Epithelial cell of prostate (primary cell): ENCODE measurements around the gene SLC10A4.
"Not testable (repeated sequence)": the region's sequence is repeated elsewhere in the genome, so short reads cannot be mapped to it uniquely, and the experiment has no call there.

Experiments used
- DNase-seq: peaks from one replicate; pipeline ENCODE4 v3.0.0-alpha.2; 2011; ENCODE audit warnings: low read depth, low spot score
- H3K27ac ChIP-seq: fragments of 450-650 bp; 2 replicates; pipeline ENCODE4 v1.5.1; 2017; ENCODE audit warnings: mild to moderate bottlenecking

The SLC10A4 gene, protein sequence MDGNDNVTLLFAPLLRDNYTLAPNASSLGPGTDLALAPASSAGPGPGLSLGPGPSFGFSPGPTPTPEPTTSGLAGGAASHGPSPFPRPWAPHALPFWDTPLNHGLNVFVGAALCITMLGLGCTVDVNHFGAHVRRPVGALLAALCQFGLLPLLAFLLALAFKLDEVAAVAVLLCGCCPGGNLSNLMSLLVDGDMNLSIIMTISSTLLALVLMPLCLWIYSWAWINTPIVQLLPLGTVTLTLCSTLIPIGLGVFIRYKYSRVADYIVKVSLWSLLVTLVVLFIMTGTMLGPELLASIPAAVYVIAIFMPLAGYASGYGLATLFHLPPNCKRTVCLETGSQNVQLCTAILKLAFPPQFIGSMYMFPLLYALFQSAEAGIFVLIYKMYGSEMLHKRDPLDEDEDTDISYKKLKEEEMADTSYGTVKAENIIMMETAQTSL

DNA sequence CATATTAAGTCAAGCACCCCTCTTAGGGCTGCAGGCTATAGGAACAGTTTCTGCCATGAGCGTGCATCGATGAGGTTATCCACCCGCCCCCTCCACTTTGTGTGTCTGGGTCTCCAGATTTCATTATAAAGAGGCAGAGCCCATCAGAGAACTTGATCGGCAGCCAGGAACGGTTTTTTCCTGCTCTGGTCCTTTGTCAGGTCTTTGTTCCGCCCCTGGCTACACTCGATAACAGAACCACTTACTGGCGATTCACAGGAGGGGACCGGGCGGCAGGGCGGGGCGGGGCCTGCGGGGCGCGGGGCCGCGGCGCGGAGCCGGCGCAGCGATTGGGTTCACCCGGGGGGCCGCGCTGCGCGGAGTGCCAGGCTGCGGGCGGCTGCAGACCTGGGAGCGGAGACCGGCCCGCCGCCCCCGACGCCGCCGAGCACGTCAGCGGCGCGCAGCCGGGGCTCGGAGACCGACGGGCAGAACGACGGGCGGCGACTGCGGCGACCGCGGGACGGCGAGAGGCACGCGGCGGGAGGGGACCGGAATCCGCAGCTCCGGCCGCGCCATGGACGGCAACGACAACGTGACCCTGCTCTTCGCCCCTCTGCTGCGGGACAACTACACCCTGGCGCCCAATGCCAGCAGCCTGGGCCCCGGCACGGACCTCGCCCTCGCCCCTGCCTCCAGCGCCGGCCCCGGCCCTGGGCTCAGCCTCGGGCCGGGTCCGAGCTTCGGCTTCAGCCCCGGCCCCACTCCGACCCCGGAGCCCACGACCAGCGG lies at the start of gene SLC10A4:
TSS of gene SLC10A4 (plus strand) at position 338 of the 771 bp plus-strand sequence. CDS start at position 557, 219 bp downstream.
- no peak within 1 kb of the TSS for H3K27ac ChIP-seq
- DNase-seq = no peak

DNA sequence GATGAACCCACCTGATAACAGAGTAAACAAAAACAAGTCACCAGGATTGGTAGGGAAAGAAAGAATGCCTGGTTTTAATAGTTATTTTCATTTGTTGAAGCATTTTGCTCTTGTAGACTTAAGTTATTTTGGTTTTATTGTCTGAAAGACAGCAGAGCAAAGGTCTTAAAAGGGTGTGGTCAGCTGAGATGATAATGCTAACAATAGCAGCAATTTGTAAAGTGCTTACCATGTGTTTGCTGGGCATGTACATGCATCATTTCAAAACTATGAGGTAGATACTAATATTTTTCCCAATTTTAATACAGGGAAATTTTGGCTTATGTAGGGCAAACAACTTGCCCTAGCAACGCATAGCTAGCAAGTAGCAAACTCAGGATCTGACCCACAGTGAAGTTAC lies 46.8 kb upstream of the SLC10A4 start:
- no peak for DNase-seq
- H3K27ac ChIP-seq = no peak overlapping the region

DNA sequence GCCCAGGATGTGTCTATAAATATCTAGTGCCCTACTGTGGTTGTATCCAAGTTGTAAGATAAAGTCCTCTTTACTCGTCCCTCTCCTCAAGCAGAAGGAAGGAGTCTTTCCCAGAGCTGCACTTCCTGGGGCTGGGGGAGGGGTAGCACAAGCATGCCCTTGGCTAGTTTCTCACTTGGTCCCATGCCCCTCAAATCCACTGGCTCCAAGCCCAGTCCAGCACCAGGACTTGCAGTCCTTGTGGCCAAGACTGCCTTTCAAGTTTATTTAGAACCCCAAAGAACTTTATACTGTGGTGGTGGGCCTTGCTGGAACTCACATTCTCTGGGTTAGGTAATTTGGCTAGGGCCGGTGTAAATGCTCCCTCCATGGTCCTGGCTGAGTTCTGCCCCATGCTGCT lies 43.2 kb upstream of the SLC10A4 start:
- DNase-seq = no peak

DNA sequence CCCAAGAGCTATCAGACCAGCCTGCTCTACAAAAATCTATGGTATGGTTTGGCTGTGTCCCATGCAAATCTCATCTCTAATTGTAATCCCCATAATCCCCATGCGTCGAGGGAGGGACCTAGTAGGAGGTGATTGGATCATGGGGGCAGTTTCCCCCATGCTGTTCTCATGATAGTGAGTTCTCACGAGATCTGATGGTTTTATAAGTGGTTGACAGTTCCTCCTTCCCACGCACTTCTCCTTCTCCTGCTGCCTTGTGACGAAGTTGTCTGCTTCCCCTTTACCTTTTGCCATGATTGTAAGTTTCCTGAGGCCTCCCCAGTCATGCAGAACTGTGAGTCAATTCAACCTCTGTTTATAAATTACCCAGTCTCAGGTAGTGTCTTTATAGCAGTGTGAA lies 42.2 kb upstream of the SLC10A4 start:
- DNase-seq, H3K27ac ChIP-seq: not testable (repeated sequence)

More for the DNA sequence above, 43.2 kb upstream of the SLC10A4 start:
- no peak overlapping the region for H3K27ac ChIP-seq

DNA sequence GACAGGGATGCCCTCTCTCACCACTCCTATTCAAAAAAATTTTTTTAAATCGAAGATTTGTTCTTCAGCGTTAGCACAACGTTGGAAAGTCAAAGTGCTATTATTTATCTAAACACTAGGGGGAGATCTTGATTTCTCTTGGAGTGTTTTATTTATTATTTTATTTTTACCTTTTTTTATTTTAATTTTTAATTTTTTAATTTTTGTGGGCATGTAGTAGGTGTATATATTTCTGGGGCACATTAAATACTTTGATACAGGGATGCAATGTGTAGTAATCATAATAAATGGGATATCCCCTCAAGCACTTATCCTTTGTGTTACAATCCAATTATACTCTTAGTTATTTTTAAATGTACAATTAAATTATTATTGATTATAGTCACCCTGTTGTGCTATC lies 37.4 kb upstream of the SLC10A4 start:
- no peak overlapping the region for H3K27ac ChIP-seq
- no peak for DNase-seq

DNA sequence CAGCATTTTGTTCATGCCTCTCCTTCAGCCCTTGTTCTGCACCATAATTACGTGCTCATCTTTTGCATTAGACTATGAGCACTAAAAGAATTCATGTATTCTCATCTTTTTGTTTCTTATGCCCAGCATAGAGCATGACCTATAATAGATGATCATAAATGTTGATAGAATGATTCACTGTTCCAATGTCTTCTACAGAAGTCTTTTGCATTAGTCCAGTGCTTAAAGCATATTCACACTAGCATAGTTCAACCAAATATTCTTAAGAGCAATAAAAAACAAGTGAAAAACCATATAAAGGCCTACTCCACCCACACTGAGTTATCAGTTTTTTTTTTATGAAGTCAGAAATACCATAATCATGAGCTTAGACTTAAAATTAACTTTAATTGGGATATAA lies 36.5 kb upstream of the SLC10A4 start:
- no peak overlapping the region for H3K27ac ChIP-seq
- DNase-seq = no peak

DNA sequence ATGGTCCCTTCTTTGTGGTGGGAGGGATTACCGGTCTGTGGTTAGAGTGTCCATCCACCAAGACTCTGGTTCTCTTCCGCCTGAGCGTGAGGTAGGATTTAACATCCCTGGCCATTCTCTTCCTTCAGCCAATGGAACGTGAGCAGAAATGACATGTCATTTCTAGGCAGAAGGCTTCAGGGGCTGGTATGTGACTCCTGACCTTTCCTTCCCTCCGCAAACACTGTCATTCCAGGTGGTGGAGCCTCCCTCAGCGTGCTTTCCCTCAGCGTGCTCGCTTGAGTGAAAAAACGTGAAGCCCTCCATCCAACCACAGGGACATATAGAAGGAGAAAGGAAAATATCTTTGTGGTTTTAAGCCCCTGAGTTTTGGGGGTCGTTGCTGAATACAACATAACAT lies 34.0 kb upstream of the SLC10A4 start:
- no peak for DNase-seq
- no peak overlapping the region for H3K27ac ChIP-seq

DNA sequence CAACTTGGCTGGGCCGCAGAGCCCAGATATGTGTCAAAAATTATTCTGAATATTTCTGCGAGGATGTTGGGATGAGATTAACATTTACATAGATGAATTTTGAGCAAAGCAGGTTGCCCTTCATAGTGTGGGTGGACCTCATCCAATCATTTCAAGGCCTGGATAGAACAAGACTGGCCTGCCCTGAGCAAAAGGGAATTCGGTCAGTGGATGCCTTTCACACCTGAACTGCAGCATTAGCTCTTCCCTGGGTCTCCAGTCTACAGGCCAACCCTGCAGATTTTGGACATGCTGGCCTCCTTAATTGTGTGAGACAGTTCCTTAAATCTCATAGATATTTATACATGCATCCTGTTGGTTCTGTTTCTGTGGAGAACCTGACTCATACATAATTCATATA lies 32.4 kb upstream of the SLC10A4 start:
- H3K27ac ChIP-seq = no peak overlapping the region
- DNase-seq = no peak

DNA sequence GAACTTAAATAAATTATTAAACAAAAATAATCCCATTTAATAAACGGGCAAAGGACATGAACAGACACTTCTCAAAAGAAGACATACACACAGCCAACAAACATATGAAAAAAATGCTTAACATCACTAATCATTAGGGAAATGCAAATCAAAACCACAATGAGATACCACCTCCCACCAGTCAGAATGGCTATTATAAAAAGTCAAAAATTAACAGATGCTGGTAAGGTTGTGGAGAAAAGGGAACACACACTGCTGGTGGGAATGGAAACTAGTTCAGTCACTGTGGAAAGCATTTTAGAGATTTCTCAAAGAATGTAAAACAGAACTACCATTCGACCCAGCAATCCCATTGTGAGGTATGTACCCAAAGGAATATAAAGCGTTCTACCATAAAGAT lies 31.5 kb upstream of the SLC10A4 start:
- not testable (repeated sequence) for H3K27ac ChIP-seq, DNase-seq

DNA sequence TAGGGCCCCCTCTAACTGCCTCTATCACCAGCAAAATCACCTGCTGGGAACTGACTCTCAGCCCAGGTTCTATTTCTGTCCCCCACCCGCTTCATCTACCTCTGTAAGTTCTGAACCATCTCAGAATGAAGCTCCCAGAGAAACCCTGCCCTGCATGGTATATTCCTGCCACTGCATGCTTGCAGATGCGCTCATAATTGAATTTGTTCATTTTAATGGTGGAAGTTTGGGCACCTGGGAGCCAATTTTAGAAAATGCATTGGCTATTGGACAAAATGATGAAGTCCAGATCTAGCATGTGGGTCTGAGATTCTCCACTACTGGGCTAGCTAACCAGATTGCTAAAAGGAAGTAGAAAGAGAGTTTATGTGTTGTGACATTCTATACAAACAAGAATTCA lies 28.6 kb upstream of the SLC10A4 start:
- H3K27ac ChIP-seq = no peak overlapping the region
- no peak for DNase-seq

DNA sequence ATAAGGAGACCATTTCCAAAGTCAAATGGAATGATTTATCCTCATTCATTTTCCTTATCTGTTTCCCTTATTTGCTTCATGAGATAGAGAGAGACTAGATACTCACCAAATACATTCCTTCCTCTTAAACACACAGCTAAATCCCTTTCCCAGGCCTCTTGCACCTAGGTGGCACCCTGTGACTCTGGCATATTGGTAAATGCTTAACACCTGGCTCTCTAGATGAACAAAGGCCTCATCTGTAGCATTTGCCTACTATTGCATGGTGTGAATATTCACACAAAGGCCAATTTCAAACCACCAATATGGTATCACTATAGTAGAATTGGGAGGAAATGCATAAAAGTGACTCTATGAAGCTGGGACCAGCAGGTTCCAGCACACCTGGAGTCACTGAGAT lies 22.1 kb upstream of the SLC10A4 start:
- no peak overlapping the region for H3K27ac ChIP-seq
- no peak for DNase-seq

DNA sequence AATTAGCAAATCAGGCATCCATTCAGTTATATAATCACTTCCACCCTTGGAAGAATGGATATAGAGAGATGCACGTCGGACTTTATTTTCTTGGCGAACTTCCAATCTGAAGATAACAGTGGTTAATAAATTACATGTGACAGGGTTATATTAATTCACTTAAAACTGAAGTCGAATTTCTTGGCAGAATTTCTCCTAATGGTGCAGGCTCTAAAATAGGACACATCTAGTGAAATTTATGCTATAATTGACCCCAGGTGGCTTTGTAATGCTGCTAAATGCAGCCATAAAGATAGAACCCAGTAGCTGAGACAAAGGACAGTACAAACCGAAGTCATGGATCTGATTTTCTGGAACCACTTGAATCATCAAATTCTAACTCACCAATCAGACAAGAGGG lies 20.8 kb upstream of the SLC10A4 start:
- no peak for DNase-seq
- no peak overlapping the region for H3K27ac ChIP-seq

DNA sequence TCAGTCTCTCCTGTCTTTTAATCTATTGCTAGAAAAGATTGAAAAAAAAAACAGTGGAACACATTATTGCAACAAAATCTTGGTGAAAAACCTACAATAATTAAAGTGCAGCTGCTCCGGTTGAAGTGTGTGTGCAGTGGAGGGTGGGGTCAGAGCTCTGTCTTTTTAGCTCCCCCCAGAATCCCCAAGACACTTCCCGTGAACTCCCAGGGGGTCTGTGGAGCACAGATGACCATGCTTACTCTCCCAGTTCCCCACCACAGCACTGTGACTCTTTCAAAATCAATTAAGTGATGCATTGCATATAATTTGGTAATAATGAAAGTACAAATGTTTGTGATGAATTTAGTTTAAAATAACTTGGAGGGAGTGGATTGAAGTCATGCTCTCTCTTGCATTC lies 15.7 kb upstream of the SLC10A4 start:
- no peak overlapping the region for H3K27ac ChIP-seq

DNA sequence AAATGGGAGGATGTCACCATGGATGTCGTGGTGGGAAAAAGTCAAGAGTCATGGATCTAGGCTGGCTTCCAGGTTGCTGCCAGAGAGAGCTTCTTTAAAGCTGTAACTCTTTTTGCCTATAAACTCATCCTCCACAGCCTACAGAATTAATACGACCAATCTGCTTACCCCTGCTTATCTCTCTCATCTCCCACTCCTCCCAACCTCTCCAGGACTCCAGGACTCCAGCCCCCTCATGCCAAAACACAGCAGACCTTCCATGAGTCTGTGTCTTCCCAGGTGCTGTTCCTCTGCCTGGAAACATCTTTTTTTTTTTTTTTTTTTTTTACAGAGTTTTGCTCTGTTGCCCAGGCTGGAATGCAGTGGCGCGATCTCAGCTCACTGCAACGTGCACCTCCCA lies 15.3 kb upstream of the SLC10A4 start:
- DNase-seq = no peak
- no peak overlapping the region for H3K27ac ChIP-seq

More for the DNA sequence above, 15.7 kb upstream of the SLC10A4 start:
- DNase-seq = no peak

DNA sequence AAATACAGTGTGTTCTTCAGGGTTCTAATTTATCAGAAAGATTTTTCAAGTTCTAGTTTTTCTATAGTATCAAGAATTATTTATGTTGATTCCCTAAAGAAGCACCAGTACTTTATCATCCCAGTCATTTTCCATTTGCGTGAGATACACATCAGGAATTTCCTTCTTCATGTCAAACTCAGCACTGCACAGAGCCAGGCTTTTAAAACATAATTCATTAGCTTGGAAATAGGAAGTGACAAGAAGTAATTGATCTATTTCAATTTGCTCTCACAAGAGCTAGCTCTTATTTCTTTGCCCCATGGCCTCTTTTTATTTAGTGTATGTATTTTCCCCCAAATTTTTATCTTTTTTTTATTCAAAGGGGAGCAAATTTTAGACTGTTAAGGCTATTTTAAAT lies 13.0 kb upstream of the SLC10A4 start:
- no peak overlapping the region for H3K27ac ChIP-seq
- DNase-seq = no peak

DNA sequence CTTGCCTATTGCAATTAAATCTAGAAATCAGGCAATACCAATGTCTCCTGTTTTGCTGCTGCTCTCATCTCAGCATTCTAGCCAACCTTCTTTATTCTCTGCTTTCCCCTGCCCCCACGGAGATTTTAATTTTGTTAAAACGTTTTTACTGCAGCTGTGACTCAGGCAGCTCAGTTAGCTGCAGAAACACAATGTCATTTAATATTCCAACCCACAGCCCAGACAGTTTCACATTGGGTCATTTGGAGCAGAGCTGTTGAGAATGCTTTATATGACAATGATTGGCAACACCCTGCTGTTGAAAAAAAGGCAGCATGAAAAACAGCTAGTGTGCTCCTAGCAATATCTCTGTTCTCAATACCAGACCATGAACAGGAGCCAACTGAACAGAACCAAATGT lies 12.6 kb upstream of the SLC10A4 start:
- no peak overlapping the region for H3K27ac ChIP-seq
- DNase-seq = no peak

DNA sequence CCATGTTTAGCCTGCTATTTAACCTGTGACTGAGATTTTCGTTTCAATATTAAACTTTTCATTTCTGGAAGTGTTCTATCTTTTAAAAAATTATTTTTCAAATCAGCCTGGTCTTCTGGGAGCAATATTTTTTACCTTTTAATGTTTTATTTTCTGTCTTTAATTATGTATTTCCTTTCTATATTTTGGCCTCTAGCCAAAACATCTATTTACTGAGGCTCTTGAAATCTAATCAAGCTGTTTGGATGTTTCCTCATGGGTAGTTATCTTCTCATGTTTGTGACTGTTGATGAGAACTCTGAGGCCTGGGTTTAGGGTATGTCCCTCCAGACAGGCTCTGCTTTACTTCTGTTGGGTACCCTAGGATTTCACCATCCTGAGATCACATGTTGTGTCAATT lies 10.3 kb upstream of the SLC10A4 start:
- no peak overlapping the region for H3K27ac ChIP-seq
- DNase-seq = no peak

DNA sequence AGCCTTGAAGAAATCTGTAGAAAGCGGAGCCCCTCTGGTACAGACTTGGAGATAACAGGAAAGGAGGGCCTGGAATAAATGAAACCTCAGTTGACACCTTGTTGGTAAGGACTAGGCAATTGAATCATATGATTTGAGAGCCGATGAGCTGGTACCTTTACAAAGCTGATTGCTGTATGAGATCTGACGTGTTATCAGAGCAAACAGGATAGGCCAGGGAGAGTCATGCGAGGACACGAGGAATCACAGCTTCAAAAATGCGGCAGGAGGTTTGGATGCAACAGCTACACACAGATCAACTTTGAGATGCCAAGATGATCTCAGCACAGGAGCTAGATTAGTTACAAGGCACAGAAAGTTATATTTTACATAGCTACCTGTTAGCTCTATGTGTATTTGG lies 7.4 kb upstream of the SLC10A4 start:
- no peak overlapping the region for H3K27ac ChIP-seq
- DNase-seq = no peak

DNA sequence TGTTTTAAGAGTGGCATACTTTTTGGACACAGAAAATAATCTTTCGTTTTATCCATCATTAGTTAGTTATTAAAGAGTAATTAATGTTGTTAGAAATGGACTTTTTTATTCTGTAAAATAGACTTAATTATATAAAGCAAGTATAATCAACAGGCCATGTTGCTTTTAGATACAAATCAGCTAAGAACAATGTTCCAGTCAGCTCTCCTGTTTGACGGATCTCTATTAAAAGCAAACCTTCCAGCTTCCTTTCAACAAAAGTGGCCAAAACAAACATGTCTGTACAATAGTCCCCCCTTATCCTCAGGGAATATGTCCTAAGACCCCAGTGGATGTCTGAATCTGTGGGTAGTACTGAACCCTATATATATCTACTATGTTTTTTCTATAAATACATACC lies 4.9 kb upstream of the SLC10A4 start:
- no peak overlapping the region for H3K27ac ChIP-seq
- DNase-seq = no peak

DNA sequence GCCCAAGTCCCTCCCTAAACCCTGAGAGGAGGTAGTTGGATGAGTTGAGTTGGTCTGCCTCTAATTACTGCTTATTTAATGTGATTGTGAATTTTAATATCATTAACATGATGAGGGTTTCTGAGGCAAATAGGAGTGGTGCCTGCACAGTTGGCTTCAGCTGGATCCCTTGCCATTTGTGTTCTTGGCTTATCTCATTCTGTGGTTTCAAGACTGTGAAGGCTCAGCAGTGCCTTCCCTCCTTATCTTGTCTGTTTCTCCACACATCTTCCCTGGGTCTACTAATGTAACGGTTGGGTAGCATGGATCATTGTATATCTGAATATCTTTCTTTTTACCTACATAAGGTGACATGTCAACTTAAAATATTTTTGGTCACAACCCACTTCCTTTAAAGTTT lies 1.6 kb upstream of the SLC10A4 start:
- H3K27ac ChIP-seq = no peak overlapping the region
- DNase-seq = no peak

DNA sequence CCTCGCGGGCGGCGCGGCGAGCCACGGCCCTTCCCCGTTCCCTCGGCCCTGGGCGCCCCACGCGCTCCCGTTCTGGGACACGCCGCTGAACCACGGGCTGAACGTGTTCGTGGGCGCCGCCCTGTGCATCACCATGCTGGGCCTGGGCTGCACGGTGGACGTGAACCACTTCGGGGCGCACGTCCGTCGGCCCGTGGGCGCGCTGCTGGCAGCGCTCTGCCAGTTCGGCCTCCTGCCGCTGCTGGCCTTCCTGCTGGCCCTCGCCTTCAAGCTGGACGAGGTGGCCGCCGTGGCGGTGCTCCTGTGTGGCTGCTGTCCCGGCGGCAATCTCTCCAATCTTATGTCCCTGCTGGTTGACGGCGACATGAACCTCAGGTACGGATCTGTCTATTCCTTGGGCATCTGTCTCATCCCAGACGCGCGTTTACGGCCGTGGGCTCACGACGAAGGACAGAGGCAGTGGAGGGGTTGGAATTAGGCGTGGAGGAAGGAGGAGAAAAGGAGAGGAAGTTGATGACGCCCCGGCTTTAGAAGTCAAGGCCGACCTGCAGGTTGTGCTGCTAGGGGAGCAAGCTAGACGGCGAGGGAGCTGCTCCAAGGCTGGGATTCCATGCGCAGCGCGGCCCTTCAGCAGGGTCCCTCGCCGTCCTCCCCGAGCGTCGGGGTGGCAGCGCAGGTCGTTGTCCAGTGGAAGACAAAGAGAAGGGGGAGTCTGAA lies 792 bp downstream of the SLC10A4 start:
- no peak for DNase-seq
- H3K27ac ChIP-seq = no peak overlapping the region
